Retinal pigment epithelial cell (primary cell): Measurements from ENCODE around the gene KCTD19.

ENCODE experiments used
- DNase-seq: peaks from one replicate; pipeline ENCODE4 v3.0.0-alpha.2; 2010; ENCODE audit warnings: low read depth
- H3K4me3 ChIP-seq: 2 replicates; pipeline ENCODE4 v1.5.1; 2011; ENCODE audit warnings: mild to moderate bottlenecking, low read length, control low read depth, moderate library complexity
- TF ChIP-seq, protein P1 (sequence below): conservative IDR thresholded peaks from 2 replicates; pipeline ENCODE4 v1.5.1; 2011; ENCODE audit warnings: low read depth, low read length, control low read depth, inconsistent platforms

Gene KCTD19

GRCh38 chr16:67283826-67284555 lies 42.5 kb downstream of the KCTD19 start:
- no peak for DNase-seq
- no peak overlapping the region for H3K4me3 ChIP-seq
- TF ChIP-seq, protein P1, sequence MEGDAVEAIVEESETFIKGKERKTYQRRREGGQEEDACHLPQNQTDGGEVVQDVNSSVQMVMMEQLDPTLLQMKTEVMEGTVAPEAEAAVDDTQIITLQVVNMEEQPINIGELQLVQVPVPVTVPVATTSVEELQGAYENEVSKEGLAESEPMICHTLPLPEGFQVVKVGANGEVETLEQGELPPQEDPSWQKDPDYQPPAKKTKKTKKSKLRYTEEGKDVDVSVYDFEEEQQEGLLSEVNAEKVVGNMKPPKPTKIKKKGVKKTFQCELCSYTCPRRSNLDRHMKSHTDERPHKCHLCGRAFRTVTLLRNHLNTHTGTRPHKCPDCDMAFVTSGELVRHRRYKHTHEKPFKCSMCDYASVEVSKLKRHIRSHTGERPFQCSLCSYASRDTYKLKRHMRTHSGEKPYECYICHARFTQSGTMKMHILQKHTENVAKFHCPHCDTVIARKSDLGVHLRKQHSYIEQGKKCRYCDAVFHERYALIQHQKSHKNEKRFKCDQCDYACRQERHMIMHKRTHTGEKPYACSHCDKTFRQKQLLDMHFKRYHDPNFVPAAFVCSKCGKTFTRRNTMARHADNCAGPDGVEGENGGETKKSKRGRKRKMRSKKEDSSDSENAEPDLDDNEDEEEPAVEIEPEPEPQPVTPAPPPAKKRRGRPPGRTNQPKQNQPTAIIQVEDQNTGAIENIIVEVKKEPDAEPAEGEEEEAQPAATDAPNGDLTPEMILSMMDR = no peak

GRCh38 chr16:67283039-67283825 lies 43.3 kb downstream of the KCTD19 start:
- DNase-seq = no peak
- TF ChIP-seq, protein P1 = peak; percentile 3
- no peak overlapping the region for H3K4me3 ChIP-seq

DNA sequence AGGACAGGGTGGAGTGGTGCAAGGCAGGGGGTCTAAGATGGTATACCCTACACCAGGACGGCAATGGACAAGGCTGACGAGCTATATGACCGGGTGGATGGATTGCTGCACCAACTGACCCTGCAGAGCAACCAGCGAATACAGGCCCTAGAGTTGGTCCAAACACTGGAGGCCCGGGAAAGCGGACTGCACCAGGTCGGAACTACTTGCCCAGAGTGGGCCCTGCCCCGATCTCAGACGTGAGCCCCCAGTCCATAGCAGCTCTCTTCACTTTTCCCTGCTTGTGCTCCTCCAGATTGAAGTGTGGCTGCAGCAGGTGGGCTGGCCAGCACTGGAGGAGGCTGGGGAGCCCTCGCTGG lies 44.1 kb downstream of the KCTD19 start:
- H3K4me3 ChIP-seq = no peak overlapping the region
- no peak for DNase-seq
- TF ChIP-seq, protein P1 = no peak

- TF ChIP-seq, protein P1 = no peak
- no peak overlapping the region for H3K4me3 ChIP-seq
- DNase-seq = no peak
Measured at GRCh38 chr16:67281536-67282446, 44.8 kb downstream of the KCTD19 start.

- no peak overlapping the region for H3K4me3 ChIP-seq
- TF ChIP-seq, protein P1 = no peak
- no peak for DNase-seq
Measured at GRCh38 chr16:67280090-67281015, 46.2 kb downstream of the KCTD19 start.
